Esophagus muscularis mucosa (tissue), 3 donors: ENCODE data around the gene LRP2BP.

Source experiments
- POLR2AphosphoS5 ChIP-seq, 2 donors: sonication (generic); formaldehyde crosslinking; IDR thresholded peaks; one replicate each; pipeline ENCODE4 v1.6.1; 2017; ENCODE audit warnings: antibody characterized with exemption in 2 of 2
- TF ChIP-seq, protein P1 (sequence below), 3 experiments: fragments of 200-600 bp in 2 of 3; fragments of 450-650 bp in 1 of 3; sonication (generic) in 2 of 3; IDR thresholded peaks; one replicate each; pipeline ENCODE4 v1.5.1; 2017 to 2019; ENCODE audit warnings: antibody characterized with exemption in 3 of 3, mild to moderate bottlenecking in 2 of 3, moderate library complexity in 1 of 3

DNA sequence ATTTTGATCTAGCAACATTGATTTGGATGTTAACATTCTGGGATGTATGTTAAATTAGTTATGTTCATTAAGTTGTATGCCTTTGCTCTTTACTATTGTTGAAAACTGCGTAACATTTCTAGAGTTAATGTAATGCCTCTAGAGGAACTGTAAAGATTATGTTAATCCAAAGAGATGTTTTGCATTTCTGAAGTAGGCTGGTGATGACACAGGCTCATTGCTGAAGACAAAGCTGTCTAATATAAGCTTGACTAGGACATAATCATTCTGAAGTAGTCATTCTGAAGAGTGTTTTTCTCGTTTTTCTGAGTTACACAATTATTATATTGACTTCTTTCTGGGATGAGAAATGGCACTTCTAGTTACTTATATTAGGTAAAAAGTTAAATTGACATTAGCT lies 72.9 kb downstream of the LRP2BP start:
- TF ChIP-seq POLR2AphosphoS5 (IDR thresholded peaks at IDR 0.05) = no peak
- TF ChIP-seq, protein P1, sequence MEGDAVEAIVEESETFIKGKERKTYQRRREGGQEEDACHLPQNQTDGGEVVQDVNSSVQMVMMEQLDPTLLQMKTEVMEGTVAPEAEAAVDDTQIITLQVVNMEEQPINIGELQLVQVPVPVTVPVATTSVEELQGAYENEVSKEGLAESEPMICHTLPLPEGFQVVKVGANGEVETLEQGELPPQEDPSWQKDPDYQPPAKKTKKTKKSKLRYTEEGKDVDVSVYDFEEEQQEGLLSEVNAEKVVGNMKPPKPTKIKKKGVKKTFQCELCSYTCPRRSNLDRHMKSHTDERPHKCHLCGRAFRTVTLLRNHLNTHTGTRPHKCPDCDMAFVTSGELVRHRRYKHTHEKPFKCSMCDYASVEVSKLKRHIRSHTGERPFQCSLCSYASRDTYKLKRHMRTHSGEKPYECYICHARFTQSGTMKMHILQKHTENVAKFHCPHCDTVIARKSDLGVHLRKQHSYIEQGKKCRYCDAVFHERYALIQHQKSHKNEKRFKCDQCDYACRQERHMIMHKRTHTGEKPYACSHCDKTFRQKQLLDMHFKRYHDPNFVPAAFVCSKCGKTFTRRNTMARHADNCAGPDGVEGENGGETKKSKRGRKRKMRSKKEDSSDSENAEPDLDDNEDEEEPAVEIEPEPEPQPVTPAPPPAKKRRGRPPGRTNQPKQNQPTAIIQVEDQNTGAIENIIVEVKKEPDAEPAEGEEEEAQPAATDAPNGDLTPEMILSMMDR (IDR thresholded peaks at IDR 0.05) = no peak
